HEK293T (cell line): ENCODE data around the gene TMBIM4.

ENCODE experiments used
- CTCF ChIA-PET: fragments of 350-600 bp; formaldehyde crosslinking; extraction: SDS; loops from one replicate; lab custom pipeline; 2021; ENCODE audit warnings: antibody characterized with exemption, inconsistent platforms; lab: Yijun Ruan, JAX
- POLR2A ChIA-PET: fragments of 350-600 bp; formaldehyde crosslinking; extraction: SDS; loops from one replicate; lab custom pipeline; 2020; ENCODE audit warnings: antibody characterized with exemption, inconsistent platforms; lab: Yijun Ruan, JAX
- DNase-seq: peaks from one replicate; pipeline ENCODE4 v3.0.0; 2012; ENCODE audit warnings: mixed read lengths; ENCODE audit errors: extremely low spot score
- ARNT ChIP-seq: fragments of 450-650 bp; IDR thresholded peaks from 2 replicates; pipeline ENCODE4 v1.6.1; 2017; ENCODE audit warnings: mild to moderate bottlenecking
- BHLHE40 ChIP-seq: fragments of 450-650 bp; IDR thresholded peaks from 2 replicates; pipeline ENCODE4 v1.6.1; 2016; ENCODE audit warnings: mild to moderate bottlenecking, moderate library complexity, borderline replicate concordance
- CTBP1 ChIP-seq: fragments of 450-650 bp; IDR thresholded peaks from 2 replicates; pipeline ENCODE4 v1.6.1; 2016; ENCODE audit warnings: borderline replicate concordance
- ELF4 ChIP-seq: fragments of 450-650 bp; IDR thresholded peaks from 2 replicates; pipeline ENCODE4 v1.6.1; 2017; ENCODE audit warnings: antibody characterized with exemption
- FOXA1 ChIP-seq: fragments of 450-650 bp; IDR thresholded peaks from 2 replicates; pipeline ENCODE4 v1.6.1; 2016; ENCODE audit warnings: mild to moderate bottlenecking
- FOXK2 ChIP-seq: fragments of 450-650 bp; IDR thresholded peaks from 2 replicates; pipeline ENCODE4 v1.6.1; 2016; ENCODE audit warnings: mild to moderate bottlenecking
- FOXM1 ChIP-seq: fragments of 450-650 bp; IDR thresholded peaks from 2 replicates; pipeline ENCODE4 v1.6.1; 2017; ENCODE audit warnings: mild to moderate bottlenecking, borderline replicate concordance
- HDGF ChIP-seq: fragments of 450-650 bp; IDR thresholded peaks from 2 replicates; pipeline ENCODE4 v1.6.1; 2017; ENCODE audit warnings: antibody characterized with exemption, borderline replicate concordance
- L3MBTL2 ChIP-seq: fragments of 450-650 bp; conservative IDR thresholded peaks from 2 replicates; pipeline ENCODE4 v1.6.1; 2016; ENCODE audit warnings: mild to moderate bottlenecking
- LEF1 ChIP-seq: fragments of 450-650 bp; IDR thresholded peaks from 2 replicates; pipeline ENCODE4 v1.6.1; 2017; ENCODE audit warnings: mild to moderate bottlenecking, borderline replicate concordance
- NFRKB ChIP-seq: fragments of 450-650 bp; IDR thresholded peaks from 2 replicates; pipeline ENCODE4 v1.6.1; 2016; ENCODE audit warnings: mild to moderate bottlenecking, moderate library complexity
- PKNOX1 ChIP-seq: fragments of 450-650 bp; IDR thresholded peaks from 2 replicates; pipeline ENCODE4 v1.6.1; 2016
- SP1 ChIP-seq: fragments of 450-650 bp; IDR thresholded peaks from 2 replicates; pipeline ENCODE4 v1.6.1; 2017
- SUZ12 ChIP-seq: fragments of 450-650 bp; IDR thresholded peaks from 2 replicates; pipeline ENCODE4 v1.6.1; 2016; ENCODE audit warnings: mild to moderate bottlenecking
- TARDBP ChIP-seq: fragments of 450-650 bp; IDR thresholded peaks from 2 replicates; pipeline ENCODE4 v1.6.1; 2016
- ZNF384 ChIP-seq: fragments of 450-650 bp; IDR thresholded peaks from 2 replicates; pipeline ENCODE4 v1.6.1; 2016

TMBIM4 gene

GRCh38 chr12:66132408-66132807 is 37.4 kb downstream of the TMBIM4 start:
- DNase-seq = no peak

GRCh38 chr12:66131067-66131688 is 38.6 kb downstream of the TMBIM4 start:
- DNase-seq = no peak
- POLR2A ChIA-PET = interaction anchor here (0.8 to 2.3 kb wide), 18 partner anchors 8 to 758 kb away, joined by 3 to 23 read pairs (median 4); partner anchors contain the start of genes HELB, HMGA2 and TMBIM4
- no peak for TF ChIP-seq PKNOX1
- TF ChIP-seq CTBP1 = no peak
- TF ChIP-seq ZNF384 = no peak
- TF ChIP-seq FOXK2 = no peak
- no peak for TF ChIP-seq NFRKB
- TF ChIP-seq ELF4 = no peak
- no peak for TF ChIP-seq LEF1
- CTCF ChIA-PET = interaction anchor here (0.5 kb wide), 1 partner anchor 16 kb away, joined by 3 read pairs; no protein-coding TSS in a partner anchor

More at GRCh38 chr12:66132408-66132807, 37.4 kb downstream of the TMBIM4 start:
- TF ChIP-seq PKNOX1 = no peak
- no peak for TF ChIP-seq ELF4
- no peak for TF ChIP-seq SP1
- TF ChIP-seq NFRKB = no peak
- TF ChIP-seq CTBP1 = no peak
- TF ChIP-seq LEF1 = no peak
- no peak for TF ChIP-seq ARNT
- TF ChIP-seq BHLHE40 = no peak
- TF ChIP-seq L3MBTL2 = no peak
- TF ChIP-seq TARDBP = no peak
- TF ChIP-seq HDGF = no peak
- TF ChIP-seq ZNF384 = no peak
- POLR2A ChIA-PET = interaction anchor here (1.9 kb wide), 1 partner anchor 37 kb away, joined by 8 read pairs; the partner anchor contains the start of gene TMBIM4
- CTCF ChIA-PET = interaction anchor here (1.3 kb wide), 1 partner anchor 13 kb away, joined by 7 read pairs; no protein-coding TSS in a partner anchor

GRCh38 chr12:66130267-66131066 is 39.3 kb downstream of the TMBIM4 start, which contains the start of gene LLPH:
Gene LLPH, minus strand, starts transcription at chr12:66130750. Its CDS starts 1,644 bp downstream, at chr12:66129106.
- ChIA-PET CTCF (interaction anchor here (0.5 kb wide), 1 partner anchor 16 kb away, joined by 3 read pairs; no protein-coding TSS in a partner anchor), POLR2A (interaction anchor here (0.8 to 2.3 kb wide), 19 partner anchors 9 to 758 kb away, joined by 3 to 23 read pairs (median 4); partner anchors contain the start of genes HELB, HMGA2 and TMBIM4)
- TF ChIP-seq ELF4 = peak; percentile 95
- no peak for TF ChIP-seq ARNT
- peak; percentile 93 for DNase-seq

- ChIA-PET POLR2A (interaction anchor here (0.8 to 2.3 kb wide), 5 partner anchors 10 to 43 kb away, joined by 3 to 23 read pairs (median 4); partner anchors contain the start of gene TMBIM4), CTCF (no interaction called here)
- peak; percentile 11 for DNase-seq
- no peak for TF ChIP-seq FOXK2
- no peak for TF ChIP-seq LEF1
- no peak for TF ChIP-seq HDGF
- no peak for TF ChIP-seq BHLHE40
- no peak for TF ChIP-seq FOXA1
- TF ChIP-seq L3MBTL2 = no peak
- TF ChIP-seq SUZ12 = no peak
- no peak for TF ChIP-seq SP1
- no peak for TF ChIP-seq CTBP1
- no peak for TF ChIP-seq ARNT
- TF ChIP-seq ELF4 = no peak
- no peak for TF ChIP-seq PKNOX1
- no peak for TF ChIP-seq FOXM1
- no peak for TF ChIP-seq TARDBP
Measured at GRCh38 chr12:66129934-66130266, 39.9 kb downstream of the TMBIM4 start.

- ChIA-PET POLR2A (no interaction called here), CTCF (no interaction called here)
- DNase-seq = no peak
- no peak for TF ChIP-seq SP1
- TF ChIP-seq BHLHE40 = no peak
- TF ChIP-seq TARDBP = no peak
- no peak for TF ChIP-seq L3MBTL2
- TF ChIP-seq PKNOX1 = no peak
- TF ChIP-seq FOXM1 = no peak
- TF ChIP-seq NFRKB = no peak
- no peak for TF ChIP-seq SUZ12
- no peak for TF ChIP-seq ARNT
- no peak for TF ChIP-seq HDGF
- no peak for TF ChIP-seq CTBP1
- no peak for TF ChIP-seq ZNF384
- TF ChIP-seq LEF1 = no peak
- TF ChIP-seq FOXA1 = no peak
- no peak for TF ChIP-seq FOXK2
- TF ChIP-seq ELF4 = no peak
Measured at GRCh38 chr12:66127650-66128049, 42.1 kb downstream of the TMBIM4 start.
